Activated T-helper 1 cell treated with anti-CD3 and anti-CD28 coated beads, Interleukin-12 subunit alpha, Interleukin-12 subunit beta, Interleukin-2, Interleukin-4 antibody, amounts not matched to agents 30 ng/mL and 10 ng/mL and 1 ng/mL, durations not matched to agents 14 hours and 24 hours and 36 hours (primary cell): ENCODE data around the gene CYP26C1. TPM values are rescaled to one million over a fixed set of nuclear protein-coding genes. Genes with fewer than 3 reads are reported as not detected.

Experiments
- DNase-seq: peaks from one replicate; pipeline ENCODE4 v3.0.0; 2021; ENCODE audit warnings: low spot score
- H3K27ac Mint-ChIP-seq: one replicate; pipeline ENCODE4 v1.8.0; 2021; ENCODE audit warnings: mild to moderate bottlenecking, mixed read lengths
- H3K27me3 Mint-ChIP-seq: one replicate; pipeline ENCODE4 v1.8.0; 2022; ENCODE audit warnings: mild to moderate bottlenecking, moderate library complexity, mixed read lengths; ENCODE audit not compliant: insufficient read depth
- H3K36me3 Mint-ChIP-seq: one replicate; pipeline ENCODE4 v1.8.0; 2021; ENCODE audit warnings: low read depth, mixed read lengths
- H3K4me1 Mint-ChIP-seq: one replicate; pipeline ENCODE4 v1.8.0; 2021; ENCODE audit warnings: low read depth, mixed read lengths
- H3K4me3 Mint-ChIP-seq: one replicate; pipeline ENCODE4 v1.8.0; 2021; ENCODE audit warnings: mild to moderate bottlenecking, moderate library complexity, mixed read lengths
- H3K9me3 Mint-ChIP-seq: one replicate; pipeline ENCODE4 v1.8.0; 2021; ENCODE audit warnings: mixed read lengths
- intact Hi-C: fragments of 100-400 bp; cut with micrococcal nuclease; formaldehyde crosslinking; loops from one replicate; pipeline ENCODE4 v1.15.1; 2024
- total RNA-seq: library from RNA; stranded (reverse); gene quantifications from 2 replicates; pipeline ENCODE4 v1.2.3, GENCODE V29; 2022

CYP26C1 gene, protein sequence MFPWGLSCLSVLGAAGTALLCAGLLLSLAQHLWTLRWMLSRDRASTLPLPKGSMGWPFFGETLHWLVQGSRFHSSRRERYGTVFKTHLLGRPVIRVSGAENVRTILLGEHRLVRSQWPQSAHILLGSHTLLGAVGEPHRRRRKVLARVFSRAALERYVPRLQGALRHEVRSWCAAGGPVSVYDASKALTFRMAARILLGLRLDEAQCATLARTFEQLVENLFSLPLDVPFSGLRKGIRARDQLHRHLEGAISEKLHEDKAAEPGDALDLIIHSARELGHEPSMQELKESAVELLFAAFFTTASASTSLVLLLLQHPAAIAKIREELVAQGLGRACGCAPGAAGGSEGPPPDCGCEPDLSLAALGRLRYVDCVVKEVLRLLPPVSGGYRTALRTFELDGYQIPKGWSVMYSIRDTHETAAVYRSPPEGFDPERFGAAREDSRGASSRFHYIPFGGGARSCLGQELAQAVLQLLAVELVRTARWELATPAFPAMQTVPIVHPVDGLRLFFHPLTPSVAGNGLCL
- not detected in 2 replicates for total RNA-seq

GRCh38 chr10:93059975-93060886 lies at the start of gene CYP26C1:
Gene CYP26C1, plus strand, starts transcription at chr10:93060798. Its CDS starts 466 bp downstream, at chr10:93061264.
- H3K27me3 Mint-ChIP-seq: peaks cover 35% of the 10 kb centered on the region
- peaks cover 9% of the 10 kb centered on the region for H3K4me1 Mint-ChIP-seq
- DNase-seq: no peak
- intact Hi-C loops: no loop called here
- no peak within 1 kb of the TSS for H3K27ac Mint-ChIP-seq
- H3K9me3 Mint-ChIP-seq: no peaks in the 10 kb centered on the region
- peaks cover 5% of the 10 kb centered on the region for H3K36me3 Mint-ChIP-seq
- H3K4me3 Mint-ChIP-seq: no peak within 1 kb of the TSS

DNA sequence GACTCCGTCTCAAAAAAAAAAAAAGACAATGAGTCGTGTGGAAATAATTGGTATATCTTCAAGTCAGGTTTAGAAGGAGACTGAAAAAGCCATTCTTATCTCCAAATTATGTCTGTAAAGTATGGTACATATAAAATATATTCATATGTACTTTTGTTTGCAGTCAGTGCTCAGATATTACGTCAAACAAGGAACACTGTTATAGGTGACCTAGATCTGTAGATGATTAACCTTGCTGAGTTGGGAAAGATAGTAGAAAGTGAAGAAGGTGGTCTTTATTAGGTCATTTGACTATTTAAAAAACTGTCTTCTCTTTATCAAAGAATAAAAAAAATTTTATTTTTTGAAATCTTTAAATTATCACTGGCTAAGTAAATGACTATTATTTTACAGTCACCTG lies 44.9 kb upstream of the CYP26C1 start:
- Mint-ChIP-seq H3K27me3 (no peaks in the 10 kb centered on the region), H3K9me3 (no peaks in the 10 kb centered on the region), H3K36me3 (peaks cover 1% of the 10 kb centered on the region), H3K4me1 (no peaks in the 10 kb centered on the region), H3K4me3 (no peak overlapping the region), H3K27ac (no peak overlapping the region)
- intact Hi-C loops: no loop called here
- no peak for DNase-seq

GRCh38 chr10:93023013-93023650 lies 37.5 kb upstream of the CYP26C1 start:
- no peaks in the 10 kb centered on the region for H3K4me1 Mint-ChIP-seq
- intact Hi-C loops: no loop called here

GRCh38 chr10:93026072-93026471 lies 34.5 kb upstream of the CYP26C1 start:
- intact Hi-C loops: no loop called here
- H3K27ac Mint-ChIP-seq: no peak overlapping the region
- H3K4me1 Mint-ChIP-seq: no peaks in the 10 kb centered on the region
- H3K9me3 Mint-ChIP-seq: no peaks in the 10 kb centered on the region
- H3K4me3 Mint-ChIP-seq: no peak overlapping the region
- DNase-seq: no peak
- no peaks in the 10 kb centered on the region for H3K27me3 Mint-ChIP-seq
- no peaks in the 10 kb centered on the region for H3K36me3 Mint-ChIP-seq

More at GRCh38 chr10:93023013-93023650, 37.5 kb upstream of the CYP26C1 start:
- DNase-seq: no peak
- Mint-ChIP-seq H3K27ac (no peak overlapping the region), H3K27me3 (no peaks in the 10 kb centered on the region), H3K4me3 (no peak overlapping the region), H3K9me3 (no peaks in the 10 kb centered on the region), H3K36me3 (peaks cover 1% of the 10 kb centered on the region)

DNA sequence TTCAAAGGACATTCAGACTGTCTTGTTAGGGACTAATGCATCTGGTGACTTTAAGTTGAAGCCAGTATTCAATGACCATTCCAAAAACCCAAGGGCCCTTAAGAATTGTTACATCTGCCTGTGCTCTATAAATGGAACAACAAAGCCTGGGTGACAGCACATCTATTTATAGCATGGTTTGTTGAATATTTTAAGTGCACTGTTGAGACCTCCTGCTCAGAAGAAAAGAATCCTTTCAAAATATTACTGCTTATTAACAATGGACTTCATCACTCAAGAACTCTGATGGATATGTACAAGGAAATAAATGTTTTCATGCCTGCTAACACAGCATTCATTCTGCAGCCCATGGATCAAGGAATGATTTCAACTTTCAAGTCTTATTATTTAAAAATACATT lies 33.1 kb upstream of the CYP26C1 start:
- H3K4me3 Mint-ChIP-seq: no peak overlapping the region
- H3K9me3 Mint-ChIP-seq: no peaks in the 10 kb centered on the region
- no peaks in the 10 kb centered on the region for H3K4me1 Mint-ChIP-seq
- H3K36me3 Mint-ChIP-seq: no peaks in the 10 kb centered on the region
- H3K27me3 Mint-ChIP-seq: no peaks in the 10 kb centered on the region
- H3K27ac Mint-ChIP-seq: no peak overlapping the region
- DNase-seq: no peak
- intact Hi-C loops: no loop called here

DNA sequence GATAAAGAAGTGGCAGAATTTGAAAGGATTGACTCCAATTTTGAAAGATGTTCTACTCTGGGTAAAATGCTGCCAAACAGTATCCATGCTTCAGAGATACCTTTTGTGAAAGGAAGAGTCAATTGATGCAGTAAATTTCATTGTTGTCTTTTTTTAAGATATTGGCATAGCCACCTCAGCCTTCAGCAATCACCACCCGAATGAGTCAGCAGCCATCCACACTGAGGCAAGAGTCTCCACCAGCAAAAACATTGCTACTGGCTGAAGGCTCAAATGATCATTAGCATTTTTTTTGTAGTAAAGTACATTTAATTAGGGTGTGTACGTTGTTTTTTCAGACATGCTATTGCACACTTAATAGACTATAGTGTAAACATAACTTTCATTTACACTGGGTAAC lies 31.7 kb upstream of the CYP26C1 start:
- no peaks in the 10 kb centered on the region for H3K9me3 Mint-ChIP-seq
- intact Hi-C loops: no loop called here
- no peak overlapping the region for H3K4me3 Mint-ChIP-seq
- DNase-seq: no peak
- no peaks in the 10 kb centered on the region for H3K36me3 Mint-ChIP-seq
- no peaks in the 10 kb centered on the region for H3K4me1 Mint-ChIP-seq
- no peak overlapping the region for H3K27ac Mint-ChIP-seq
- H3K27me3 Mint-ChIP-seq: no peaks in the 10 kb centered on the region

GRCh38 chr10:93030409-93030808 lies 30.2 kb upstream of the CYP26C1 start:
- Mint-ChIP-seq H3K4me3 (no peak overlapping the region), H3K27ac (no peak overlapping the region), H3K9me3 (no peaks in the 10 kb centered on the region), H3K4me1 (no peaks in the 10 kb centered on the region), H3K27me3 (no peaks in the 10 kb centered on the region), H3K36me3 (no peaks in the 10 kb centered on the region)
- intact Hi-C loops: no loop called here
- no peak for DNase-seq

DNA sequence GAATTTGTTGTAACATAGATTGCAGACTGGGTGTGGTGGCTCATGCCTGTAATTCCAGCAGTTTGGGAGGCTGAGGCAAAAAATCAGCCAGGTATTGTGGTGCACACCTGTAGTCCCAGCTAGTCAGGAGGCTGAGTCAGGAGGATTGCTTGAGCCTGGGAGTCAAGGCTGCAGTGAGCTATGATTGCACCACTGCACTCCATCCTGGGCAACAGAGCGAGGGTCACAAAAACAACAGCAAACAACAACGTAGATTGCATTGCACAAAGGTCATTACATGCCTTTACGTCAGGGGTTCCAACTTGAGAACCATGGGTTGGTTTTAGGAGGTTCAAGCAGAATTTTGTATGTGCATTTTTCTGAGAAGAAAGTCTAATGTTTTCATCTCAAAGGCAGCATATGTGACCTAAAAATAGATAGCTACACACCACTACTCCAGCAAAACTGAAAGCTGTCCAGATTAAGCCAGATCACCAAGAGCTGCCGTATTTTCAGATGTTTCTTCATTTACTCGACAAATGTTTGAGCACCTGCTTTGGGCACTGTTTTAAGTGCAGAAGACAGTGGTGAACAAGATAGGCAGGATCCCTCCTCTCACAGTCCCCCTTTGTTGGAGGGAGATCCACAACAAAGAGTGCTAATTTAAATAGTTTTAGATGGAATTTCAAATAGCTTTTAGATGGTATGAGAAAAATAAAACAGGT lies 28.3 kb upstream of the CYP26C1 start:
- DNase-seq: no peak
- H3K36me3 Mint-ChIP-seq: no peaks in the 10 kb centered on the region
- no peak overlapping the region for H3K4me3 Mint-ChIP-seq
- no peak overlapping the region for H3K27ac Mint-ChIP-seq
- no peaks in the 10 kb centered on the region for H3K4me1 Mint-ChIP-seq
- H3K9me3 Mint-ChIP-seq: no peaks in the 10 kb centered on the region
- no peaks in the 10 kb centered on the region for H3K27me3 Mint-ChIP-seq
- intact Hi-C loops: no loop called here

GRCh38 chr10:93032809-93033137 lies 27.8 kb upstream of the CYP26C1 start:
- Mint-ChIP-seq H3K27me3 (no peaks in the 10 kb centered on the region), H3K9me3 (no peaks in the 10 kb centered on the region), H3K27ac (no peak overlapping the region), H3K36me3 (no peaks in the 10 kb centered on the region), H3K4me3 (no peak overlapping the region), H3K4me1 (no peaks in the 10 kb centered on the region)
- DNase-seq: no peak
- intact Hi-C loops: no loop called here

DNA sequence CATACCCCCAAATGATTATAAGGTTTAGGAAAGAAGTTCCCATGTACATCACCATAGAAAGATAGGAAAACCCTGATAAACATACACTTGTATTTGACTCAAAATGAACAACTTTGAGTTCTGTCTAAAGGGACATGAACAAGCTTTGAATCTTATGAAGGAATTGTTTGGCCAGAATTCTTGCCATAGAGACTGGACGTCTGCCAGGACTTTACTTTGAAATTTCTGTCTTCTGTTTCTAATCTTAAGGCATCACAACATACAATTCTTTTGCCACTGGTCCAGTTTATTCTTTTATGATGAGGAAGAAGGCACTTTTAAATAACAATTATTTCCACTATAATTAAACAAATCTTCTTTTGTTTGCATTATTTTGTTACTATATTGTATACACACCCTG lies 26.2 kb upstream of the CYP26C1 start:
- no peaks in the 10 kb centered on the region for H3K36me3 Mint-ChIP-seq
- no peak for DNase-seq
- H3K4me1 Mint-ChIP-seq: no peaks in the 10 kb centered on the region
- H3K9me3 Mint-ChIP-seq: no peaks in the 10 kb centered on the region
- no peak overlapping the region for H3K27ac Mint-ChIP-seq
- H3K27me3 Mint-ChIP-seq: no peaks in the 10 kb centered on the region
- no peak overlapping the region for H3K4me3 Mint-ChIP-seq
- intact Hi-C loops: no loop called here

GRCh38 chr10:93039110-93039509 lies 21.5 kb upstream of the CYP26C1 start:
- Mint-ChIP-seq H3K4me3 (no peak overlapping the region), H3K36me3 (no peaks in the 10 kb centered on the region), H3K27ac (no peak overlapping the region), H3K9me3 (no peaks in the 10 kb centered on the region), H3K4me1 (no peaks in the 10 kb centered on the region), H3K27me3 (no peaks in the 10 kb centered on the region)
- DNase-seq: no peak
- intact Hi-C loops: loop anchor here (1.0 to 2.0 kb wide), 2 partner anchors 74 to 125 kb away; no protein-coding TSS in a partner anchor

DNA sequence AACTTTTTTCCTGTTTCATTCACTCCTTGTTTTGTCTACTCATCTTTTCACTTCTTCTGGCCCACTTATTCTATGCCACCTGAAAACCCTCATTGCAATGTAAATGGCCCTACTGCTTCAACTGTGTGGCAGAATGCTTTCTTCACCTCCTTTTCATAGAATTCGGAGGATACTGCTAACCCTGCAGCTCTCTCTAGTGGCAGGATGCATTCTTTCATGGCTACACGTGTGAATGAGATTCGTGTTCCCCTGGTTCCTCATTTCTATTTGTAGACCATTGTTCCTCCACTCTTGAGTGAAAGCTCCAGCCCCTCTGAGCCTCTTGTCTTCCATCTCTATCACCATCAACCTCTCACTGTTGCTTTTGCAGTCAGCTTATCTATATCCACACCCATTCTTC lies 20.9 kb upstream of the CYP26C1 start:
- no peaks in the 10 kb centered on the region for H3K9me3 Mint-ChIP-seq
- DNase-seq: no peak
- H3K4me3 Mint-ChIP-seq: no peak overlapping the region
- intact Hi-C loops: loop anchor here (1.0 to 2.0 kb wide), 2 partner anchors 75 to 125 kb away; no protein-coding TSS in a partner anchor
- no peaks in the 10 kb centered on the region for H3K27me3 Mint-ChIP-seq
- H3K27ac Mint-ChIP-seq: no peak overlapping the region
- H3K36me3 Mint-ChIP-seq: no peaks in the 10 kb centered on the region
- no peaks in the 10 kb centered on the region for H3K4me1 Mint-ChIP-seq
